H9 (cell line): Measurements from ENCODE around the gene RBMS3. TPM values are rescaled to one million over a fixed set of nuclear protein-coding genes. Genes with fewer than 3 reads are reported as not detected.

Experiments
- DNase-seq: peaks from one replicate; pipeline ENCODE4 v3.0.0-alpha.2; 2017
- H2AFZ ChIP-seq: one replicate; pipeline ENCODE4 v1.6.1; 2013; ENCODE audit warnings: mild to moderate bottlenecking, low read length, control low read depth, moderate library complexity
- H2AK5ac ChIP-seq: 2 replicates; pipeline ENCODE4 v1.6.1; 2013; ENCODE audit warnings: low read length, control low read depth, mixed read lengths; ENCODE audit not compliant: insufficient read length
- H2BK120ac ChIP-seq: one replicate; pipeline ENCODE4 v1.6.1; 2013; ENCODE audit warnings: low read depth, mild to moderate bottlenecking, low read length, control low read depth, inconsistent platforms; ENCODE audit not compliant: poor library complexity, severe bottlenecking
- H2BK12ac ChIP-seq: 2 replicates; pipeline ENCODE4 v1.6.1; 2013; ENCODE audit warnings: low read length, control low read depth, mixed read lengths, low read depth; ENCODE audit not compliant: insufficient read length
- H2BK15ac ChIP-seq: 2 replicates; pipeline ENCODE4 v1.6.1; 2013; ENCODE audit warnings: low read depth, low read length, control low read depth
- H2BK20ac ChIP-seq: one replicate; pipeline ENCODE4 v1.6.1; 2013; ENCODE audit warnings: low read depth, mild to moderate bottlenecking, low read length, control low read depth, inconsistent platforms; ENCODE audit not compliant: poor library complexity, severe bottlenecking
- H2BK5ac ChIP-seq: 2 replicates; pipeline ENCODE4 v1.6.1; 2013; ENCODE audit warnings: low read length, control low read depth, mixed read lengths; ENCODE audit not compliant: insufficient read length
- H3K14ac ChIP-seq: 2 replicates; pipeline ENCODE4 v1.6.1; 2013; ENCODE audit warnings: low read length, control low read depth; ENCODE audit not compliant: insufficient read depth
- H3K18ac ChIP-seq: 2 replicates; pipeline ENCODE4 v1.6.1; 2013; ENCODE audit warnings: low read depth, mild to moderate bottlenecking, mixed read lengths, low read length, control low read depth; ENCODE audit not compliant: insufficient read length
- H3K23ac ChIP-seq: 2 replicates; pipeline ENCODE4 v1.6.1; 2013; ENCODE audit warnings: low read length, control low read depth, mixed read lengths, low read depth; ENCODE audit not compliant: insufficient read length
- H3K23me2 ChIP-seq: 2 replicates; pipeline ENCODE4 v1.6.1; 2013; ENCODE audit warnings: low read depth, mild to moderate bottlenecking, mixed read lengths, low read length, control low read depth; ENCODE audit not compliant: insufficient read length, poor library complexity, severe bottlenecking
- H3K27ac ChIP-seq: 2 replicates; pipeline ENCODE4 v1.5.1; 2013; ENCODE audit warnings: low read length, control low read depth, mixed read lengths, low read depth; ENCODE audit not compliant: insufficient read length
- H3K27me3 ChIP-seq: 2 replicates; pipeline ENCODE4 v1.6.1; 2013; ENCODE audit warnings: low read length, control low read depth, inconsistent platforms; ENCODE audit not compliant: insufficient read depth
- H3K4ac ChIP-seq: 2 replicates; pipeline ENCODE4 v1.6.1; 2013; ENCODE audit warnings: low read depth, mild to moderate bottlenecking, control low read depth, inconsistent platforms, low read length, moderate library complexity
- H3K4me1 ChIP-seq: 2 replicates; pipeline ENCODE4 v1.6.1; 2013; ENCODE audit warnings: low read length, control low read depth, inconsistent platforms; ENCODE audit not compliant: insufficient read depth
- H3K4me2 ChIP-seq: 2 replicates; pipeline ENCODE4 v1.6.1; 2013; ENCODE audit warnings: low read length, control low read depth, mixed read lengths; ENCODE audit not compliant: insufficient read length, insufficient read depth
- H3K56ac ChIP-seq: 2 replicates; pipeline ENCODE4 v1.6.1; 2013; ENCODE audit warnings: low read depth, mild to moderate bottlenecking, mixed read lengths, low read length, control low read depth; ENCODE audit not compliant: insufficient read length
- H3K79me1 ChIP-seq: 2 replicates; pipeline ENCODE4 v1.6.1; 2013; ENCODE audit warnings: low read depth, mild to moderate bottlenecking, moderate library complexity, low read length, control low read depth, inconsistent platforms; ENCODE audit not compliant: insufficient read depth, poor library complexity, severe bottlenecking
- H3K79me2 ChIP-seq: 2 replicates; pipeline ENCODE4 v1.6.1; 2013; ENCODE audit warnings: low read length, control low read depth, inconsistent platforms; ENCODE audit not compliant: insufficient read depth
- H3K9ac ChIP-seq: 2 replicates; pipeline ENCODE4 v1.6.1; 2013; ENCODE audit warnings: low read length, control low read depth, mixed read lengths; ENCODE audit not compliant: insufficient read length; ENCODE audit errors: extremely low read depth
- H3K9me3 ChIP-seq: one replicate; pipeline ENCODE4 v1.6.1; 2013; ENCODE audit warnings: low read depth, low read length, inconsistent platforms; ENCODE audit not compliant: control insufficient read depth
- H3T11ph ChIP-seq: one replicate; pipeline ENCODE4 v1.6.1; 2013; ENCODE audit warnings: mild to moderate bottlenecking, low read length, control low read depth, inconsistent platforms
- H4K20me1 ChIP-seq: one replicate; pipeline ENCODE4 v1.6.1; 2013; ENCODE audit not compliant: control insufficient read depth, insufficient read length, insufficient read depth
- H4K5ac ChIP-seq: 2 replicates; pipeline ENCODE4 v1.6.1; 2013; ENCODE audit warnings: low read depth, mild to moderate bottlenecking, mixed read lengths, low read length, control low read depth; ENCODE audit not compliant: insufficient read length
- H4K8ac ChIP-seq: replicated peaks from 2 replicates; pipeline ENCODE4 v1.6.1; 2013; ENCODE audit warnings: low read length, control low read depth, mixed read lengths, low read depth; ENCODE audit not compliant: insufficient read length
- H4K91ac ChIP-seq: 2 replicates; pipeline ENCODE4 v1.6.1; 2013; ENCODE audit warnings: low read depth, mild to moderate bottlenecking, moderate library complexity, mixed read lengths, low read length, control low read depth; ENCODE audit not compliant: insufficient read length
- H3K27ac Mint-ChIP-seq, 3 experiments: 2 replicates in 2 of 3; 3 replicates in 1 of 3; pipeline ENCODE4 v1.8.0; 2020 to 2021; ENCODE audit warnings: mixed read lengths in 3 of 3, mild to moderate bottlenecking in 1 of 3, moderate library complexity in 1 of 3
- H3K27me3 Mint-ChIP-seq: 2 replicates; pipeline ENCODE4 v1.8.0; 2021; ENCODE audit warnings: low read depth, mild to moderate bottlenecking, moderate library complexity, mixed read lengths
- H3K36me3 Mint-ChIP-seq, 3 experiments: 2 replicates in 2 of 3; 3 replicates in 1 of 3; pipeline ENCODE4 v1.8.0; 2020 to 2021; ENCODE audit warnings: low read depth in 3 of 3, mixed read lengths in 3 of 3; ENCODE audit not compliant: insufficient read depth in 1 of 3
- H3K4me1 Mint-ChIP-seq, 2 experiments: 2 replicates each; pipeline ENCODE4 v1.8.0; 2020; ENCODE audit warnings: mixed read lengths in 2 of 2
- H3K4me3 Mint-ChIP-seq, 2 experiments: 2 replicates in 1 of 2; 3 replicates in 1 of 2; pipeline ENCODE4 v1.8.0; 2020 to 2021; ENCODE audit warnings: mild to moderate bottlenecking in 2 of 2, mixed read lengths in 2 of 2, moderate library complexity in 1 of 2
- H3K9me3 Mint-ChIP-seq, 2 experiments: 2 replicates in 1 of 2; 3 replicates in 1 of 2; pipeline ENCODE4 v1.8.0; 2020; ENCODE audit warnings: mild to moderate bottlenecking in 2 of 2, mixed read lengths in 2 of 2, moderate library complexity in 1 of 2
- total RNA-seq: library from RNA; stranded (reverse); gene quantifications from 2 replicates; pipeline ENCODE4 v1.2.1, GENCODE V29; 2021
- TF ChIP-seq, protein P1 (sequence below): fragments of 200-600 bp; sonication (generic); conservative IDR thresholded peaks from 3 replicates; pipeline ENCODE4 v1.8.0; 2021; ENCODE audit warnings: antibody characterized with exemption, mild to moderate bottlenecking

The RBMS3 gene
- total RNA-seq, 1 experiment from 2014 or later = 8.1 TPM

GRCh38 chr3:29565236-29565635 is 284.4 kb downstream of the RBMS3 start:
- Histone ChIP-seq H4K5ac (no peak overlapping the region), H3K27ac (no peak overlapping the region), H2AFZ (no peak overlapping the region), H4K91ac (no peak overlapping the region), H2BK12ac (no peak overlapping the region), H3K79me1 (no peaks in the 10 kb centered on the region), H3K9ac (no peak overlapping the region), H4K8ac (no peak overlapping the region), H3K9me3 (no peaks in the 10 kb centered on the region), H3K18ac (no peak overlapping the region), H3K23ac (no peak overlapping the region), H3K23me2 (no peaks in the 10 kb centered on the region), H2BK15ac (no peak overlapping the region), H4K20me1 (no peaks in the 10 kb centered on the region), H3K4ac (no peak overlapping the region), H3K4me1 (no peaks in the 10 kb centered on the region; the same call in 1 of the 2 replicates), H2BK5ac (no peak overlapping the region), H2AK5ac (no peak overlapping the region), H3K14ac (no peak overlapping the region), H3T11ph (no peak overlapping the region), H2BK20ac (no peak overlapping the region), H3K4me2 (no peak overlapping the region), H2BK120ac (no peak overlapping the region), H3K79me2 (no peaks in the 10 kb centered on the region), H3K56ac (no peak overlapping the region), H3K27me3 (no peaks in the 10 kb centered on the region)
- Mint-ChIP-seq H3K27ac (peak overlapping the region in 1 of 3 experiments; percentile 4; a peak in 1 of 7 replicates), H3K9me3 (no peaks in the 10 kb centered on the region), H3K4me1 (peaks cover 3 to 4% of the 10 kb centered on the region in 2 experiments; a peak in 3 of 4 replicates), H3K4me3 (no peak overlapping the region), H3K27me3 (no peaks in the 10 kb centered on the region), H3K36me3 (no peaks in the 10 kb centered on the region)
- TF ChIP-seq, protein P1, sequence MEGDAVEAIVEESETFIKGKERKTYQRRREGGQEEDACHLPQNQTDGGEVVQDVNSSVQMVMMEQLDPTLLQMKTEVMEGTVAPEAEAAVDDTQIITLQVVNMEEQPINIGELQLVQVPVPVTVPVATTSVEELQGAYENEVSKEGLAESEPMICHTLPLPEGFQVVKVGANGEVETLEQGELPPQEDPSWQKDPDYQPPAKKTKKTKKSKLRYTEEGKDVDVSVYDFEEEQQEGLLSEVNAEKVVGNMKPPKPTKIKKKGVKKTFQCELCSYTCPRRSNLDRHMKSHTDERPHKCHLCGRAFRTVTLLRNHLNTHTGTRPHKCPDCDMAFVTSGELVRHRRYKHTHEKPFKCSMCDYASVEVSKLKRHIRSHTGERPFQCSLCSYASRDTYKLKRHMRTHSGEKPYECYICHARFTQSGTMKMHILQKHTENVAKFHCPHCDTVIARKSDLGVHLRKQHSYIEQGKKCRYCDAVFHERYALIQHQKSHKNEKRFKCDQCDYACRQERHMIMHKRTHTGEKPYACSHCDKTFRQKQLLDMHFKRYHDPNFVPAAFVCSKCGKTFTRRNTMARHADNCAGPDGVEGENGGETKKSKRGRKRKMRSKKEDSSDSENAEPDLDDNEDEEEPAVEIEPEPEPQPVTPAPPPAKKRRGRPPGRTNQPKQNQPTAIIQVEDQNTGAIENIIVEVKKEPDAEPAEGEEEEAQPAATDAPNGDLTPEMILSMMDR = no peak
- no peak for DNase-seq
